ENCODE results near the gene TMEM184C. TPM values are rescaled to one million over a fixed set of nuclear protein-coding genes. Genes with fewer than 3 reads are reported as not detected.

Gene TMEM184C
- total and polyA plus RNA-seq, 2 of the 8 experiments (the other 6 are each of a cell fraction or from before 2014, with no cell fraction given) = 11.1 to 42.4 TPM

DNA sequence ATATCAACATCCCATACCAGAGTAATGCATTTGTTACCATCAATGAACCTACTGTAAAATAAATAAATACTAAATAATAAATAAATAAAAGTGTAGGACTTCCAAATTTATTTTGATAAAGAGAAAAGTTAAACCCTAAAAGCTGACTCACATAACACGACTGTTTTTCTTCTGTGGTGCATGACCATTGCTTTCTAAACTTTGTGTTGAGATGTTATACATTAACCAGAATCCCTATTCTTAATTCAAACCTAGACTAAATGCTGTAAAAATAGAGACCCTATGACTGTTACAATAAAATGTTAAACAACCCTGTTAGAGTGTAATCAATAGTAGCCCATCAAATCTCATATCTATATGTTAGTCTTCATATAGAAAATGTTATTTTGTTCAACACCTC lies 87.6 kb downstream of the TMEM184C start:
- H3K23me2 ChIP-seq (ENCODE audit: low read depth, low read length) = no peaks in the 10 kb centered on the region
- DNase-seq (ENCODE audit: low read depth in 1 of 2, low spot score in 2 of 2) (no peak), FAIRE-seq (no peak)
- ChIA-PET POLR2A (ENCODE audit: partially characterized antibody) (no interaction called here), CTCF (ENCODE audit: partially characterized antibody) (interaction anchor here (5.2 kb wide), 1 partner anchor 162 kb away, joined by 35 read pairs; no protein-coding TSS in a partner anchor)
- H4K20me1 ChIP-seq (replicated peaks in 1 of 2; ENCODE audit: control insufficient read depth in 1 of 2, insufficient read depth in 2 of 2, low read length in 2 of 2) = no peaks in the 10 kb centered on the region
- H2AK5ac ChIP-seq (ENCODE audit: low read depth, low read length) = no peak overlapping the region
- no peak overlapping the region for H2BK5ac ChIP-seq (ENCODE audit: low read depth, low read length)
- no peak overlapping the region for H2BK120ac ChIP-seq (replicated peaks; ENCODE audit: low read depth, low read length)
- no peak overlapping the region for H4K91ac ChIP-seq (replicated peaks; ENCODE audit: insufficient read length, low read length)
- H3K79me1 ChIP-seq (ENCODE audit: low read depth, low read length) = no peaks in the 10 kb centered on the region
- no peaks in the 10 kb centered on the region for H3K36me3 ChIP-seq (ENCODE audit: control insufficient read depth in 2 of 4, insufficient read depth in 4 of 4, low read length in 3 of 4)
- H3K18ac ChIP-seq (ENCODE audit: extremely low read depth, low read length) = no peak overlapping the region
- no peak overlapping the region for H3K14ac ChIP-seq (ENCODE audit: insufficient read length)
- H2BK20ac ChIP-seq (ENCODE audit: low read length) = no peak overlapping the region
- H3K4me2 ChIP-seq (ENCODE audit: insufficient read depth in 1 of 2, low read depth in 2 of 2, low read length in 2 of 2) = no peak overlapping the region
- H3K27ac ChIP-seq (ENCODE audit: low read depth, low read length) = no peak overlapping the region
- 92% methylated on average over 1 of the region's 1 CpG; no CpG with 5 or more reads in 1 of the 2 experiments for WGBS, 2 experiments (ENCODE audit: extremely low coverage in 1 of 2, insufficient coverage in 1 of 2, insufficient read length in 1 of 2, insufficient replicate concordance in 2 of 2, low coverage in 1 of 2, low lambda C conversion rate in 2 of 2, missing lambda C conversion rate in 1 of 2)
- H2AFZ ChIP-seq (ENCODE audit: low read length) = no peak overlapping the region
- no peak overlapping the region for H2BK15ac ChIP-seq (ENCODE audit: low read length)
- H3K4me1 ChIP-seq (replicated peaks in 1 of 4; ENCODE audit: control insufficient read depth in 3 of 4, insufficient read depth in 4 of 4, low read length in 3 of 4) = no peaks in the 10 kb centered on the region
- no peak overlapping the region for H3K4me3 ChIP-seq (ENCODE audit: extremely low read depth in 1 of 4, insufficient read depth in 2 of 4, low read depth in 3 of 4, low read length in 4 of 4)
- no peaks in the 10 kb centered on the region for H3K79me2 ChIP-seq (ENCODE audit: control insufficient read depth in 1 of 2, insufficient read depth in 2 of 2, low read length in 2 of 2)
- no peak overlapping the region for H3K23ac ChIP-seq (ENCODE audit: insufficient read length)
- no peak overlapping the region for H4K8ac ChIP-seq (ENCODE audit: extremely low read depth, insufficient read depth, low read length)
- no peak overlapping the region for H3K4ac ChIP-seq (replicated peaks; ENCODE audit: insufficient read length, low read depth, low read length)
- no peak overlapping the region for H4K5ac ChIP-seq (ENCODE audit: insufficient read length, low read depth, low read length)
- H3K9ac ChIP-seq (replicated peaks in 1 of 4; ENCODE audit: extremely low read depth in 1 of 4, low read depth in 3 of 4, low read length in 3 of 4) = no peak overlapping the region
- H2BK12ac ChIP-seq (ENCODE audit: low read depth, low read length) = no peak overlapping the region
- H3K9me3 ChIP-seq (ENCODE audit: insufficient read depth in 2 of 2, low read depth in 1 of 2, low read length in 1 of 2) = no peaks in the 10 kb centered on the region
- H3K27me3 ChIP-seq (replicated peaks in 1 of 4; ENCODE audit: control insufficient read depth in 3 of 4, extremely low read depth in 1 of 4, insufficient read depth in 3 of 4, low read length in 3 of 4) = no peaks in the 10 kb centered on the region
- TF ChIP-seq TAF1 (IDR thresholded peaks at IDR 0.05; ENCODE audit: low read depth, low read length) (no peak), MAFK (IDR thresholded peaks at IDR 0.05; ENCODE audit: low read depth, low read length) (no peak), SIX5 (IDR thresholded peaks at IDR 0.05; ENCODE audit: low read depth, low read length) (no peak), TBP (IDR thresholded peaks at IDR 0.05; ENCODE audit: low read depth, low read length) (no peak), EP300 (IDR thresholded peaks at IDR 0.05; ENCODE audit: borderline replicate concordance in 1 of 2, low read depth in 2 of 2, low read length in 2 of 2) (no peak), BRCA1 (IDR thresholded peaks at IDR 0.05; ENCODE audit: low read depth, low read length) (no peak), GABPA (IDR thresholded peaks at IDR 0.05; ENCODE audit: borderline replicate concordance, insufficient read depth, low read length) (no peak), GTF2F1 (IDR thresholded peaks at IDR 0.05; ENCODE audit: borderline replicate concordance, low read depth, low read length) (no peak), ZNF274 (IDR thresholded peaks at IDR 0.05; ENCODE audit: borderline replicate concordance, extremely low read depth, low read length) (no peak), JUN (IDR thresholded peaks at IDR 0.05; ENCODE audit: low read depth, low read length) (no peak)
- TF ChIP-seq, protein P1, sequence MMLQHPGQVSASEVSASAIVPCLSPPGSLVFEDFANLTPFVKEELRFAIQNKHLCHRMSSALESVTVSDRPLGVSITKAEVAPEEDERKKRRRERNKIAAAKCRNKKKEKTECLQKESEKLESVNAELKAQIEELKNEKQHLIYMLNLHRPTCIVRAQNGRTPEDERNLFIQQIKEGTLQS (IDR thresholded peaks at IDR 0.05; ENCODE audit: insufficient read depth, low read depth, low read length) = no peak
- TF ChIP-seq, protein P2, sequence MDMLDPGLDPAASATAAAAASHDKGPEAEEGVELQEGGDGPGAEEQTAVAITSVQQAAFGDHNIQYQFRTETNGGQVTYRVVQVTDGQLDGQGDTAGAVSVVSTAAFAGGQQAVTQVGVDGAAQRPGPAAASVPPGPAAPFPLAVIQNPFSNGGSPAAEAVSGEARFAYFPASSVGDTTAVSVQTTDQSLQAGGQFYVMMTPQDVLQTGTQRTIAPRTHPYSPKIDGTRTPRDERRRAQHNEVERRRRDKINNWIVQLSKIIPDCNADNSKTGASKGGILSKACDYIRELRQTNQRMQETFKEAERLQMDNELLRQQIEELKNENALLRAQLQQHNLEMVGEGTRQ (IDR thresholded peaks at IDR 0.05; ENCODE audit: low read length) = no peak
- no peak overlapping the region for H3K56ac ChIP-seq (replicated peaks; ENCODE audit: insufficient read length, low read depth, low read length)

All from H1 (cell line).